ENCODE results near the gene MAB21L2.

DNA sequence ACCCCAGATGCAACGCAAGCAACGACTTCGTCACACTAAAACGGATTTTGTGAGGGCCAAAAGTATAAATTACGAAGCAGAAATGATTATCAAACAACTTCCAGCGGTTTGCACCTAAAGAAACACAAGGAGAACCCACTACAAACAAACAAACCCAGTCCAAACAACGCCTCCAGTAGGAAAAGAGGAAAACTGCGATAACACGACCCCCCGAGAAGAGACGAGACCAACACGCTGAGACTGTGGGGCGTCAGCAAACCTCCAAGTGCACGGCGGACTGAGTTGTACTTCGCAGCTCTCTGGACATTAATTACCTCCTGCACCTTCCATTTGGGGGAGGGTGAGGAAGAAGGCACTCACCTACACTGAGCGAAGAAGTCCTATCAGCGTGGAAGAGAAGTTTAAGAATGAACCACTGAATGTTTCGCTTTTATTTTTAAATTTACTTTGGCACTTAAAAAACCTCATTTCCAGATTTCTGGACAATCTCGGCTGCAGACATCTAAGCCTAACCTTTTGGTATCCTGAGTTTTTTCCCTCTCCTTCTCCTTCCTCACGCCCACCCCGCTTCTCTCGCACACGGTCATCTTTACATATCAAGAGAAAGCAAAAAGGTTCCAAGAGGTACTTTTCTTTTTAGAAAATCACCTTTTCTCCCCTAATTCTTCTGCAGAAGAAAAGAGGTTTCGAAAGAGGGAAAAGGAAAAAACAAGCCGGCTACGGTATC, at the start of gene MAB21L2:
- TF ChIP-seq POLR2A (IDR thresholded peaks at IDR 0.05): no peak
- TF ChIP-seq, protein P1, sequence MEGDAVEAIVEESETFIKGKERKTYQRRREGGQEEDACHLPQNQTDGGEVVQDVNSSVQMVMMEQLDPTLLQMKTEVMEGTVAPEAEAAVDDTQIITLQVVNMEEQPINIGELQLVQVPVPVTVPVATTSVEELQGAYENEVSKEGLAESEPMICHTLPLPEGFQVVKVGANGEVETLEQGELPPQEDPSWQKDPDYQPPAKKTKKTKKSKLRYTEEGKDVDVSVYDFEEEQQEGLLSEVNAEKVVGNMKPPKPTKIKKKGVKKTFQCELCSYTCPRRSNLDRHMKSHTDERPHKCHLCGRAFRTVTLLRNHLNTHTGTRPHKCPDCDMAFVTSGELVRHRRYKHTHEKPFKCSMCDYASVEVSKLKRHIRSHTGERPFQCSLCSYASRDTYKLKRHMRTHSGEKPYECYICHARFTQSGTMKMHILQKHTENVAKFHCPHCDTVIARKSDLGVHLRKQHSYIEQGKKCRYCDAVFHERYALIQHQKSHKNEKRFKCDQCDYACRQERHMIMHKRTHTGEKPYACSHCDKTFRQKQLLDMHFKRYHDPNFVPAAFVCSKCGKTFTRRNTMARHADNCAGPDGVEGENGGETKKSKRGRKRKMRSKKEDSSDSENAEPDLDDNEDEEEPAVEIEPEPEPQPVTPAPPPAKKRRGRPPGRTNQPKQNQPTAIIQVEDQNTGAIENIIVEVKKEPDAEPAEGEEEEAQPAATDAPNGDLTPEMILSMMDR (IDR thresholded peaks at IDR 0.05): no peak
